GM18511 (cell line): ENCODE measurements around the gene DCUN1D2.
"Not testable (repeated sequence)": the region's sequence is repeated elsewhere in the genome, so short reads cannot be mapped to it uniquely, and the experiment has no call there.

Experiments
- ATAC-seq: cut with Tn5 transposase; IDR thresholded peaks from one replicate; pipeline ENCODE4 v1.9.1; 2021; ENCODE audit warnings: mild to moderate bottlenecking, moderate library complexity; ENCODE audit not compliant: unreplicated experiment

The DCUN1D2 gene

DNA sequence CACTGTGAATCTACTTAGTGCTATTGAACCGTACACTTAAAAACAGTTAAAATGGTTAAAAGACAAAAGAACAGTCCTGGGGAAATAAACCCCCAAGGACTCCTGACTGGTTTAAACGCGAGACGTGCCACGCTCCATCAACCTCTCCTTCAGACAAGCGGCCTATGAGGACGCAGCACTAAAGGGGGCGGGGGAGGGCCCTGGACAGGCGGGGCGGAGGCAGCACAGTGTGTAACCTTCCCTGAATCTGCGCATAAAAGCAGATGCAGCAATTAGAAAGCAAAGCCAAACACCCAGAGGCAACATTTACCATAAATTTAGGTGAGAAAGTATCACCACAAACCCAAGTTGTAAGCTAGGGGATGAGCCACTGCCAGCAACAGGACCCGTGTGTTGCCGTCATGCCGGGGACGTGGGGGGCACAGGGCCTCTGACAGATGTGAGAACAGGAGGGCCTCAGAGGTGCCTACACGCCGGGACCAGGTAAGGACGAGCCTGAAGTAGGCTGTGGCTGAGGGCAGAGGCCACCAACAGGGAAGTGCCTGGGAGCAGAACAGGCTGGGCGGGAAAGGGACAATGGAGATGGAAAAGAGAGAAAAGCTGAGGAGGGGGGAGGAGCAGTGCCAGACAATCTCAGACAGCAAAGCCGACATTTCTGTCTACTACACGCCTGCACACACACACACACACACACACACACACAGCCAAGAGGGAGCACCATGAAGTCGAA is 21.9 kb downstream of the DCUN1D2 start:
- ATAC-seq, result no peak

- ATAC-seq, result no peak
Observed at GRCh38 chr13:113468029-113468428, 22.5 kb downstream of the DCUN1D2 start.

DNA sequence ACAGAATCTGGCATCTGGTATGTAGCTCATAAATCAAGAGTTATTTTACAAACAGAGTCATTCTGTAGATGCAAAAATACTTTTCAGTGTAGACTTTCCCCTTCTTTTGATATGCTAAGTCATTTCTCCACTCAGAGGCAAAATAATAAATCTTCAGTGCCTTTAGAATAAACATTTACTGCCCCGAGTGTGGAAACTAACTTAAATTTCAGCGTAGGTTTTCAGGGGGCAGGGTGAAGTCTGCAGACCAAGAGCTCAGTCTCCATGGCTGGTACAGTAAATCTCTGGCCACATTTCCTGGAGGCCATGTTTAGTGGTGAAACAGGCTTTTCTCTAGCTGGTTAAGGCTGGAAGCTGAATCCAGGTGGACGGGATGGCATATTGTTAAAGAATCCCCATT is 24.1 kb downstream of the DCUN1D2 start:
- no peak for ATAC-seq

GRCh38 chr13:113465300-113465699 is 25.2 kb downstream of the DCUN1D2 start:
- ATAC-seq, result no peak

DNA sequence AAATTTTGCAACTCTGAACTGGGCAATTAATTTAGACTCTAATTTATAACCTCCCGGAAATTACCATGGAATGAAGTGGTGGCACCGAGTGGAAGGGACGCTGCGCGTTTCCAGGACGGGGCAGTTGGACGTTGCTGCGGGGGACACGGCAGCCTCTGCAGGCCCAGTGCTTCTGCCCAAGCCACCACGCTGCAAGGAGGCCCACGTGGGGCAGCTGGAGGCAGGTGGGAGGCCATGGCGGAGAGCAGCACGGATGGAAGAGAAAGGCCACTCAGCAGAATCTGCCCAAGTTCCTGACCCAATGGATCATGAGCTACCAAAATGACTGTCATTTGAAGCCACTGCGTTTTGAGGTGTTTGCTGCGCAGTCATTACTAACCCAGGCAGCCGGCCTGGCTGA is 26.0 kb downstream of the DCUN1D2 start:
- no peak for ATAC-seq

DNA sequence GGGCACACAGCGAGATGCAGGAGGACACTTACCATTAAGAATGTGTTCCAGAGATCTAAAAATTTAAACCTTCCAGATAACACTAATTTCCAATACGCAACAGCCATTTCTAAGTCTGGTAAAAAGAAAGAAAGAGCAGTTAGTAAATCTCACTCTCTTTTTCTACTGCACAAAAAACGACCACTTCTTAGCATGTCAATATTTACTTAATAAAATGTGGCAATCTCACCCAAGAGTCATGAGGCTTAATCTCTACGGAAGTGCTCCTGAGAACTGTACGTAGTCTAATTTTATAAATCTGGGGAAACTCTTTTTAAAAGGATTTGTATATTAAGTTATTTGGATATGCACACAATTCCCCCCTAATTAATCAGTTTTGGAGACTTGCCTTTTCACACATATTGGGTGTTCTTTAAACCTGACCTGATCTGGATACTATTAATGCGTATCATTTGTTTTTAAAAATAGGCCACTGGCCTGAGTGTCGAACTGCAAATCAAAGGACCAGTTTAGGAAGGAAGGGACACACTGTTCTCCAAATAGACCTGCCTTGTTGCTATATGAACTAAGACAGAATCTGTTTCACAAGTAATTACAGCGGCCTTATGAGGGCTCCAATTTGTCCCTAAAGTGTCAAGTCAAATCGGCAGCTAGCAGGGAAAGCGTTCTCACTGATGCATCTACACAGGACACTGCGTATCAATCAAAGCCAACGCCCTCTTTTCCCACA is 29.3 kb downstream of the DCUN1D2 start:
- ATAC-seq, result no peak

GRCh38 chr13:113460599-113460998 is 29.9 kb downstream of the DCUN1D2 start:
- no peak for ATAC-seq

DNA sequence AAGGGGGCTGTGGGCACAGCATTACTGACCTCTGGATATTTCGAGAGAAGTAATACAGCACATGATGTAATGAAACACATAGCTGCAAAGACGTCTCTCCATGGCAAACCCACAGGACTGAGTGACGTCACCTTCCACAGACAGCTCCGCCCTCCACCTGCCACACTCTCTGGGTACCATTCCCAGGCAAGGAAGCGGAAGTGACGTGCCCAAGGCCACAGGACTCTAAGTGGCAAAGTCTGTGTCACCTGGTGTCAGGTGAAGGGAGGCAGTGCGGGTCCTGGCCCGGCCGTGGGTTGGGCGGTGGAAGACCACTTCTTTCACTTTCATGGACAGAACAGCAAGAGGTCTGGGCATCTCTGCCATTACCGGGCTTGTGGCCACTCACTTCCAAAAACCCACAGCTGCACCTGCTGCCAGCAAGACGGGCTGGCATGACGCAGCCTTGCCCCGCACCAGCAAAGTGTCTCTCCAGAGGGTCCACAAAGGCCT is 30.4 kb downstream of the DCUN1D2 start:
- no peak for ATAC-seq

GRCh38 chr13:113458253-113459065 is 32.1 kb downstream of the DCUN1D2 start:
- no peak for ATAC-seq

- no peak for ATAC-seq
Observed at GRCh38 chr13:113457510-113457909, 33.0 kb downstream of the DCUN1D2 start.

DNA sequence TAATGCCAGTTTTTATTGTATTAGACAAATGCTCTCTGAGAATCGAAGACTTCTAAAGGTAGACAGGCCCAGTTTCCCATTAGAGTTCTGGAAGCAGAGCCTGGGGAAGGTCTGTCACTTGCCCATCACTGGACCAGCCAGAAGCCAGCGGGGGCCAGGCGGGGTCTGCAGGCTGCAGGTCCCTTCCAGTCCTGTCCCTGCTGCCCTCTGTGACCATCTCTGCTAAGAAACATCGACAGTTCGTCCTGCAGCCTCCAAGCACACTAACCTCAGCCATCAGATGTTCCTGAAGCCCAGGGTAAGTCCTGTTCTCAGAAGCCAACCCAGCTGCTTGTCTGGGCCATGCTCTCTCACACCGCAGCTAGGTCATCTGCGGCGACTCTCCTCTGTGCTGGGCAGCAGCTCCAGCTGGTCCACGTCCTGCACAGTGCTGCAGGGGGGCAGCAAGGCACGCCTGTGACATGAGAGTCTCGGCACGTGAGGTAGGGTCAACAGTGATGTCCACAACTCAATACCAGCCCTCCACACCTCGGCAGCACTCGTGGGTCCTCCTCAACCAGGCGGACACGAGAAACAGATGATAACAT is 34.3 kb downstream of the DCUN1D2 start:
- ATAC-seq, result no peak

DNA sequence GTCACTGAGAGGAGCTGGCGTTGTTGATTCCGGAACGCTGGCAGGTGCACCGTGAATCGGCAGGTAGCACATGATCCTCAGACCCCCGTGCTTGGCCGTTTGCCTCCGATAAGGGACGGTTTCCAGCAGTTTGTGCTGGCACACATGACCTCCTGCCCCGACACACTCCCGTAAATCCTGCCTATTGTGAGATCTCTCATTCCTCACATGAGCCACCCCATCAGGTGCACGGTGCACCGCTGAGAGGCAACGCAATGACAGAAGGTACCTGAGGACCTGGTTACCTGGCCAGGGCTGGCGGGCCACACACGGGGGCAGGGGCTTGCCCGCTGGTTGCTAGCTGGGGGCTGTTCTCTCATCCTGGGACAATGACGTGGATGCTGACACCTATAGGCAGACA is 35.1 kb downstream of the DCUN1D2 start:
- ATAC-seq, result no peak

DNA sequence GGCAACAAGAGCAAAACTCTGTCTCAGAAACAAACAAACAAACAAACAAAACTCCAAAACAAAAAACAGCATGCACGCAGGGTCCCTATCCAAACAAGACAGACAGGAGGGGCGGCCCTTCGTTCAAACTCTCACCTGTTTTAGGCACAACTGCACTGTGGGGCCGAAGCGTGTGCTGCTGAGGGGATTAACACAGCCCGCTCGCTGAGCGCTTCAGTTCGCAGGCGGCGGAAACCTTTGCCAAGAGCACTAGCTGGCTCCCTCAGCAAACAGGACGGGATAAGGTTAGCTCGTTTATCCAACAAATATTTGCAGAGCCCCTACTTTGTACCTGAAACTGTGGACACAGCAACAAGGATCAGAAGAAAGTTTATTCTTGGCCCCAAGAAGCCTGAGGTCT is 35.6 kb downstream of the DCUN1D2 start:
- no peak for ATAC-seq

DNA sequence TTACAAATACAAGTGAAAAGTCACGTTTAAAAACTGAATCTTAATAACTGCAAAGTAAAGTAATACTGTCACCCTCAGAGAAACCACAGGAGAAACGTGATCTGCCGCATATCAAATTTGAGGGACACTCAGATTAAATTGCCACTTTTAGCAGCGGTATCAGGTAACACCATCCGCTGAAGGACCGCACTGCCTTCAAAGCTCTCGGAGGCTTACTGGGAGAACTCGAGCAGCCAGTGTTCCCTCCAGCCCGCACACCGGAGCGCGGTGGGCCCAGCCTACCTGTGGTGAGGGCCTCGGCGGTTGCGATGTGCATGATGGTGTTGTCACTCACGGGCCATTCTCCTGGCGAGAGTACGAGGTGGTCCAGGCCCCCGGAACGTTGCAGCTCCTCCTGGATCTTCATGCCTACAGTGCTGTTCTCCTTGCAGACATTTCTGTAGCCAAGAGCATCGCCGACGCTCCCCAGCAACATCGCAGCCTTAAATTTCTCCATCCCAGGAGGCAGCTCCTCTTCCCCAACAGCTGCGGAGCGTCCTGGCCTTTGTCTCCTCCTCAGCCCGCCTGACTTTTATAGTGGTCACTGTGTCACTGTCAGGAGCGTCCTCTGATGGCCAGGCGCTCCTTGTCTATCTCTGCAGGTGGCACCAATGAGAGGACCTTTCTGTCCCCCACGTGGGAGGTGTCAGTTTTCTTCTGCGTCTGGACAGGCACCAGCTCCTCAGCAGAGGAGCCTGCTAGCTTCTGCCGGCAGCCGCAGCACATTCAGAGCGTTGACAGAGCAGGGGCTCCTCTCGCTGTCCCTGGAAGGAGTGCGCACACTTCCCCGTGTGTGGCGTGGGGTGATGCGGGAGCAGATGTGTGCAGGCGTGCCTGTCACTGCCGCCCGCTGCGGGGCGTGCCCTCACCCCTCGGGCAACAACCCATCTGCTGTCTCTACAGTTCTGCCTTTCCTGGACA is 37.3 kb downstream of the DCUN1D2 start, which contains the start of gene ADPRHL1:
Gene ADPRHL1, minus strand, starts transcription at position 547 of the 960 bp plus-strand sequence. Its CDS starts 51 bp downstream, at position 496.
- ATAC-seq, result no peak

DNA sequence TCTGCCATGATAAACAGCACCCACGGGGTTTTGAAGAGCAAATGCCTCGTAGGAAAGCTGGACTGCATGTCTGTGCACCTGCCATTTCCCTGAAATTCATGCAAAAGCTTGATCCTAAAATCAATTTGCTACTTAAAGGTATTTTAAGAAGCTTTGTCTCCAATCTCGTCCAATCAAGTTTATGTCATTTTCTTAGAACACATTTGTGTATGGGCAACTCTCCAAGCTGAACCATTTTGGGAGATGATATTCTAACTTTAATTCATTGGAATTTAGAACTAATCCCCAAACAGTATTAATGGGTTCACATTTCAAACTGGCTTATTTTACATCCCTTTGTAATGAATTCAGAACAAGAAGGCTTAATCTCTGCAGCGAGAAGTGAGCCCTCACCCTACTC is 38.0 kb downstream of the DCUN1D2 start:
- ATAC-seq, result no peak

GRCh38 chr13:113451951-113452421 is 38.5 kb downstream of the DCUN1D2 start:
- ATAC-seq, result no peak

GRCh38 chr13:113450861-113451620 is 39.5 kb downstream of the DCUN1D2 start:
- not testable (repeated sequence) for ATAC-seq

- ATAC-seq, result not testable (repeated sequence)
Observed at GRCh38 chr13:113450348-113450744, 40.2 kb downstream of the DCUN1D2 start.
